SK-N-MC (cell line): ENCODE data around the gene BMPR1A.

Source experiments
- EZH2 ChIP-seq: fragments of 200-600 bp; sonication (generic); IDR thresholded peaks from one replicate; pipeline ENCODE4 v1.6.1; 2017; ENCODE audit warnings: antibody characterized with exemption
- FOXP2 ChIP-seq: optimal IDR thresholded peaks from 2 replicates; pipeline ENCODE3; 2011; ENCODE audit warnings: mild to moderate bottlenecking, moderate library complexity; ENCODE audit not compliant: insufficient read depth; ENCODE audit errors: extremely low read length, control extremely low read depth
- POLR2AphosphoS5 ChIP-seq: IDR thresholded peaks from 2 replicates; pipeline ENCODE4 v1.6.1; 2012; ENCODE audit warnings: mild to moderate bottlenecking, low read depth, low read length, borderline replicate concordance

- TF ChIP-seq POLR2AphosphoS5 (no peak), EZH2 (no peak), FOXP2 (no peak)
Measured at GRCh38 chr10:86944031-86944419, 187.6 kb downstream of the BMPR1A start.
